ENCODE measurements around the gene TAPBP. TPM values are rescaled to one million over a fixed set of nuclear protein-coding genes. Genes with fewer than 3 reads are reported as not detected.

The TAPBP gene
- polyA plus RNA-seq, 3 donors from 2014 or later = 303 to 707 (median 457) TPM

DNA sequence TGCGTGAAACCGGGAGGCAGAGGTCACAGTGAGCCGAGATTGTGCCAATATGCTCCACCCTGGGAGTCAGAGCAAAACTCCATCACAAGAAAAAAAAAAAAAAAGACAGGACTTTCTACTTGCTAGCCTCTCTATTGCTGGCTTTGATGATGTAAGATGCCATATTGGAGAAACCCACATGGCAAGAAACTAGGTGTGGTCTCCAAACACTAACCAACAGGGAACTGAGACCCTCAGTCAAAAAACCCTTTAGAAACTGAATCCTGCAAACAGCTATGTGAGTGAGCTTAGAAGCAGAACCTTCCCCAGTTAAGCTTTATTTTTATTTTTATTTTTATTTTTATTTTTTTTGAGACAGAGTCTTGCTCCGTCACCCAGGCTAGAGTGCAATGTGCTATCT lies 22.0 kb upstream of the TAPBP start:
- Mint-ChIP-seq H3K4me1 (peaks cover 13 to 14% of the 10 kb centered on the region in 2 donors), H3K27ac (no peak overlapping the region), H3K9me3 (no peaks in the 10 kb centered on the region), H3K36me3 (no peaks in the 10 kb centered on the region), H3K4me3 (no peak overlapping the region), H3K27me3 (ENCODE audit: low read depth in 3 of 3) (peaks cover 0 to 2% (median 2%) of the 10 kb centered on the region in 3 donors)
- no peak for DNase-seq

DNA sequence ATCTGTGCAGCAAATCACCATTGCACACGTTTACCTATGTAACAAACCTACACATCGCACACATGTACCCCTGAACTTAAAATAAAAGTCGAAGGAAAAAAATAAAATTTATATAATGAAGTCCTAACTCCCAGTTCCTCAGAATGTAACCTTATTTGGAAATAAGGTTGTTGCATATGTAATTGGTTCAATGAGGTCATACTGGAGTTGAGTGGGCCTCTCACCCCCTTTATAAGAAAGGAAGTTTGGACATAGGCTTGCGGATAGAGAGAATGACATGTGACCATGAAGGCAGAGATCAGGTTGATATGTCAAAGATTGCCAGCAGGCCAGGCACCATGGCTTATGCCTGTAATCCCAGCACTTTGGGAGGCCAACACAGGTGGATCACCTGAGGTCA lies 19.8 kb upstream of the TAPBP start:
- peaks cover 0 to 2% (median 2%) of the 10 kb centered on the region in 3 donors for H3K27me3 Mint-ChIP-seq (ENCODE audit: low read depth in 3 of 3)
- H3K9me3 Mint-ChIP-seq = no peaks in the 10 kb centered on the region
- no peak overlapping the region for H3K4me3 Mint-ChIP-seq
- DNase-seq = no peak
- peaks cover 5% of the 10 kb centered on the region in 2 donors for H3K4me1 Mint-ChIP-seq
- H3K36me3 Mint-ChIP-seq = no peaks in the 10 kb centered on the region
- H3K27ac Mint-ChIP-seq = no peak overlapping the region

DNA sequence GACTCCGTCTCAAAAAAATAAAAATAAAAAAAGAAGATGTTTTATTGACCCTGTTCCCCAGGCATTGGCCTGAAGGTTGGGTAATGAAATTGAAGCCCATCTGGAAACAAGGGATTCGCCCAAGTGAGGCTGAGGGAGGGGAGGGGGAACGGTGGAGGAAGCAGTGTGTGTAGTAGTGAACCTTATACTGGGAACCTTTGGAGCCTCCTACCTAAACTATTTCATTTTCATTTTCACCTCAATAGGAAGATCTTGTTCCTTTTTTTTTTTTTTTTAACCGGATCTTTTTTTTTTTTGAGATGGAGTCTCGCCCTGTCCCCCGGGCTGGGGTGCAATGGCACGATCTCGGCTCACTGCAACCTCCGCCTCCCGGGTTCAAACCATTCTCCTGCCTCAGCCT lies 16.9 kb upstream of the TAPBP start:
- Mint-ChIP-seq H3K9me3 (no peaks in the 10 kb centered on the region), H3K27me3 (ENCODE audit: low read depth in 3 of 3) (peaks cover 0 to 2% (median 2%) of the 10 kb centered on the region in 3 donors), H3K27ac (no peak overlapping the region), H3K4me1 (peaks cover 5% of the 10 kb centered on the region in 2 donors), H3K4me3 (no peak overlapping the region), H3K36me3 (no peaks in the 10 kb centered on the region)
- DNase-seq = no peak

DNA sequence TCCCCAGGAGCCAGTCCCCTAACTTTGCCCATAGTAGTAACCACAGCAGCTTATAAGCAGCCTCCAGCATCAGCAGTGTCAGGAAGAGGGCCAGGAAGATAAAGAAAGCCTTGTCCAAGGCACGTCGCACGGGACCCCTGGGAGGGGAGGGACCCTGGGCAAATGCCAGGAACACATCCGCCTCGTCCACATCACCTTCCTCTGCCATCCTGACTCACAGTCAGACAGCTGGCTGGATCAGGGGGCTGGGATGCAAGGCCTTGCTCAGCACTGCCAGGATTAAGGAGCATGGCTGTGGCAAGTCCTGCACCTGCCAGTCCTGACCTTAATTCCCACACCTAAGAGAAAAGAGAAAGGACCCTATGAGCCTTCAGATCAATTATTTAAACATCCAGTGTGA lies 15.2 kb upstream of the TAPBP start:
- Mint-ChIP-seq H3K4me3 (no peak overlapping the region), H3K4me1 (peaks cover 6 to 7% of the 10 kb centered on the region in 2 donors), H3K27ac (no peak overlapping the region), H3K27me3 (ENCODE audit: low read depth in 3 of 3) (peaks cover 0 to 2% (median 2%) of the 10 kb centered on the region in 3 donors), H3K9me3 (no peaks in the 10 kb centered on the region), H3K36me3 (no peaks in the 10 kb centered on the region)
- no peak for DNase-seq

DNA sequence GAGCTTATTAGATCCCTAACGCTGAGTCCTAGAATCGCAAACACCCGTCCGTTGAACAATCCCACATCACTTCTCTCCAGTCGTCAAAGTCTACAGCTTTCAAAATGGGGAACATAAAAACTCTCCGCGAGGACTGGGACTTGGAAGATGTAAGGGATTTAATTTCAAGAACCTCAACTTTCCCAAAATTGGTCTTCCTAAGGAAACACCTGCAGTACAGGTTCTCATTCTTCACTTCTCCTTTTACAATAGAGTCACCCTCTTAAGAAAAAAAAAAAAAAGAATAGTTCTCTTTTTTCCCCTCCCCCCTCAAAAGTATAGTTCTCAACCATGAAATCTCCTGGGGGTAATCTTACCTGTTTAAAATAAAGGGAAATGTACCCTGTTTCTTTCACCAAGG lies 10.2 kb upstream of the TAPBP start:
- H3K4me3 Mint-ChIP-seq = peak overlapping the region; percentile 91 to 100 (median 98)
- H3K4me1 Mint-ChIP-seq = peaks cover 49 to 54% of the 10 kb centered on the region in 2 donors
- H3K9me3 Mint-ChIP-seq = no peaks in the 10 kb centered on the region
- H3K27ac Mint-ChIP-seq = peak overlapping the region; percentile 82 to 98 (median 96)
- H3K36me3 Mint-ChIP-seq = peaks cover 0 to 25% (median 14%) of the 10 kb centered on the region in 3 donors
- no peak for DNase-seq
- peaks cover 3 to 13% (median 4%) of the 10 kb centered on the region in 3 donors for H3K27me3 Mint-ChIP-seq (ENCODE audit: low read depth in 3 of 3)

DNA sequence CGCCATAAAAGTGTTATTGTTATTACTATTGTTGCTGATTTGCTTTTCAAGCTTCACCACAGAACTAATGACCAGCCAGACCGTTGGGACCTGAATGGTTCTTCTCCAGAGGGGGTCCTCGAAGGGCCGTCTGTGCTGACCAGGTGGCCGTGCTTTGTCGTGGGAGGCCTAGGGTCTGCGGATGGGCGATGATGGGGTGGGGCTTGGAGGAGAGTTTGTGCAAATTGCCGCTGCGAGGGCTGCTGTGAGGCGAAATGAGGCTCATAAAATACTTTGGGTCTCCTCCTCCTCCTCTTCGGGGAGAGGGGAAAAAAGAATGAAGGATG lies 9.7 kb upstream of the TAPBP start:
- Mint-ChIP-seq H3K36me3 (peaks cover 2 to 28% (median 17%) of the 10 kb centered on the region in 3 donors), H3K4me3 (peak overlapping the region; percentile 91 to 100 (median 98)), H3K4me1 (peaks cover 55 to 60% of the 10 kb centered on the region in 2 donors), H3K27ac (peak overlapping the region; percentile 82 to 98 (median 96)), H3K9me3 (no peaks in the 10 kb centered on the region), H3K27me3 (ENCODE audit: low read depth in 3 of 3) (peaks cover 3 to 15% (median 4%) of the 10 kb centered on the region in 3 donors)
- DNase-seq = no peak

DNA sequence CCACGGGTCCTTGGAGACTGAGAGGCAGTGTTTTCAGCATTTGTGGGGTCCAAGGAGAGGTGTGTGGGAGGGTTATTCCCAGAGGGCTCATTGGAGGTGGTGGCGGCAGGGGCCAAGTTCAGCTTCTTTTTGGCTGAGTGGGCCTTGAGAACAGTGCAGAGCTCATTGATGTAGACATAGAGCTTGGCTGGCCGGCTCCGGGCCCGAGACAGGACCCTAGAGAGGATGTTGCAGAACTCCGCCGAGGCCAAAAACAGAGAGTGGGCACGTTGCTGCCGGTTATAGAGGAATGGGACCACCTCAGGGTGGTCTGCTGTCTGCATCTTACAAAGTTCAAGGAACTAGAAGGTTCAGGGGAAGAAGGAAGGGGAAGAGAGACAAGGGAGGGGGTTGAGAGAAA lies 7.3 kb upstream of the TAPBP start:
- peak overlapping the region; percentile 64 to 98 (median 97) for H3K4me3 Mint-ChIP-seq
- peaks cover 73 to 83% of the 10 kb centered on the region in 2 donors for H3K4me1 Mint-ChIP-seq
- peaks cover 7 to 22% (median 8%) of the 10 kb centered on the region in 3 donors for H3K27me3 Mint-ChIP-seq (ENCODE audit: low read depth in 3 of 3)
- H3K9me3 Mint-ChIP-seq = no peaks in the 10 kb centered on the region
- peak overlapping the region; percentile 72 to 96 (median 84) for H3K27ac Mint-ChIP-seq
- H3K36me3 Mint-ChIP-seq = peaks cover 4 to 33% (median 18%) of the 10 kb centered on the region in 3 donors
- no peak for DNase-seq

DNA sequence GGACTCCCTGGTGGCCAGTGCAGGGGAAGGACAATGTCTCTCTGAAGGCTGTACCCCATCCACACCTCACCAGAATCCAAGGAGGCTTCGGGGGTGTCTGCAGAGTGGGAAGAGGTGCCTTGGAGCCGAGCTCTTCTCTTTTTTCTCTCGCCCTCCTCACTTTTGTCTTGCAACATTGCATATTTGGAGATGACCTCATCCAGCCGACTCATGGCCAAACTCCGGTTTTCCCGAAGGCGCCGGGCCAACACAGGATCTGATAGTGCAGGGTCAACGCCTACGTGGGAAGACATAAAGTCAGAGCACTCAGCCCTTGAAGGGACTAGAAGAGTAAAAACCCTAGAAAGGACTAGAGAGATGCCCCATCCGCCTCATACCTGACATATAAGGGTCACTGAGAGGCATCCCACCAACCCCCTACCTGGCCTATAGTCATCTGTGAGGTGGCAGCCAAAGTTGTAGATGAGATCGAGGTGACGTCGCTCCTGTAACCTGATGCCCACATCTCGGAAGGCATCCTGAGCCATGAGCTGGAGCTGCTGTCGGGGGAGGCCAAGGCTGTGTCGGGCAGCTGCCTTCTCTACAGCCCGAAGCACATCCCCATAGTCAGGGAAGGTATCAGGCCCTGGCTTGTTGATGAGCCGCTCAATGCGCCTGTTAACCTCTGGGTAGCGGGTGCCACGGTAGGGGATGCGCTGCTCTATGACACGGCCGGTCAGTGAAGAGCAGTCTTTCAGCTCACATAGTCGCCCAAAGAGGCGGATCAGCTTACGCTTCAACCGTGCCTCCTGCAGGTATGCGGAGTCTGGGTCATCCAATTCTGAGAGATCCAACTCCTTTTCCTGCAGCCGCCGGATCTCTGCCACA lies 6.7 kb upstream of the TAPBP start:
- Mint-ChIP-seq H3K4me3 (peak overlapping the region; percentile 64 to 98 (median 97)), H3K4me1 (peaks cover 79 to 85% of the 10 kb centered on the region in 2 donors), H3K36me3 (peaks cover 4 to 33% (median 18%) of the 10 kb centered on the region in 3 donors), H3K27ac (peak overlapping the region; percentile 75 to 99 (median 89)), H3K27me3 (ENCODE audit: low read depth in 3 of 3) (peaks cover 7 to 22% (median 10%) of the 10 kb centered on the region in 3 donors), H3K9me3 (no peaks in the 10 kb centered on the region)
- no peak for DNase-seq

DNA sequence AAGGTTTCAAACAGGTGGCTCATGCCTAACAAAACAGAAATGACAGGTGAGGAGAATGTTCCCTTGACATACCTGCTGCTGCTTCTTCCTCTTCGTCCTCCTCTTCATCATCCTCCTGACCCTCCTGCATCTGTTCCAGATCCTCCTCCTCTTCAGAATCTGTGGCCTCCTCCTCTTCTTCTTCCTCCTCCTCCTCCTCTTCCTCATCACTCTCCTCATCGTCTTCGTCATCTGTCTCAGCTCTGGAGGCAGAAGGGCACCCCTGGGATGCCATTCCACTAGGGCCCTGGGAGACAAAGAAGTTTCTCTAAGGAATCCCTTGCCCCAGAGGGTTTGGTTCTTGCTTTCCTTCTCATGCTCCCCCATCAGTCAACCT lies 6.0 kb upstream of the TAPBP start:
- H3K4me3 Mint-ChIP-seq = peak overlapping the region in 4 of 5 donors; percentile 53 to 98 (median 84)

DNA sequence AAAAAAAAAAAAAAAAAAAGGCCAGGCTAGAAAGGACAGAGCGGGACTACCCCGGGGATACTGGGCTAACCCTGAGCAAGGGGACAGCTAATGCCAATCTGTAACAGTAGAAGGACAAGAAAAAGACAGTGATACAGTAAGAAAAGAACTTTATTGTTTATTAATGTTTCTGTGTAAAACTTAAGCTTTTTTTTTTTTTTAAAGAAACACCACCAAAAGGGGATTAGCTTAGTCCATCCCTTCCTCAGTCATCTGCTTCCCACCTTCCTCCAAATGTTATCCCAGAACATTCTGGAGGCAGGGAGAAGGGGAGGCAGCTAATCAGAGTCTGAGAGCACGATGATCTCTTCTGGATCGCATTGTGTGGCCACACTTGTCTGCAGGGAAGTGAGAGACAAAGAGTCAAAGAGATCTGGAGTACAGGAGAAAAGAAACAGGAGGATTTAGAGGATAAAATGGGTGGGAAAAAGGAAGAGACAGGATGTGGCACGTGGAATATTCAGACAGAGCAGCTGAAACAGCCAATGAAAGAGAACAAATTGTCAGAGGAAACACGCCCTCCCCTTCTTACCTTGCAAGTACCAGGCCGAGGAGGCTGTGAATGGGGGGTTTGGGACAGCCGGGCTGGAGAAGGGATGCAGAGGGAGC lies 4.7 kb upstream of the TAPBP start:
- peak overlapping the region; percentile 97 to 100 (median 99) for H3K4me3 Mint-ChIP-seq
- peaks cover 87 to 92% of the 10 kb centered on the region in 2 donors for H3K4me1 Mint-ChIP-seq
- H3K9me3 Mint-ChIP-seq = no peaks in the 10 kb centered on the region
- DNase-seq = no peak
- peak overlapping the region; percentile 92 to 99 (median 98) for H3K27ac Mint-ChIP-seq
- peaks cover 4 to 33% (median 18%) of the 10 kb centered on the region in 3 donors for H3K36me3 Mint-ChIP-seq
- peaks cover 13 to 31% (median 16%) of the 10 kb centered on the region in 3 donors for H3K27me3 Mint-ChIP-seq (ENCODE audit: low read depth in 3 of 3)

More for the DNA sequence above, 6.0 kb upstream of the TAPBP start:
- Mint-ChIP-seq H3K4me1 (peaks cover 86 to 92% of the 10 kb centered on the region in 2 donors), H3K27ac (peak overlapping the region; percentile 36 to 99 (median 73)), H3K27me3 (ENCODE audit: low read depth in 3 of 3) (peaks cover 7 to 22% (median 12%) of the 10 kb centered on the region in 3 donors), H3K9me3 (no peaks in the 10 kb centered on the region), H3K36me3 (peaks cover 4 to 33% (median 18%) of the 10 kb centered on the region in 3 donors)
- no peak for DNase-seq

DNA sequence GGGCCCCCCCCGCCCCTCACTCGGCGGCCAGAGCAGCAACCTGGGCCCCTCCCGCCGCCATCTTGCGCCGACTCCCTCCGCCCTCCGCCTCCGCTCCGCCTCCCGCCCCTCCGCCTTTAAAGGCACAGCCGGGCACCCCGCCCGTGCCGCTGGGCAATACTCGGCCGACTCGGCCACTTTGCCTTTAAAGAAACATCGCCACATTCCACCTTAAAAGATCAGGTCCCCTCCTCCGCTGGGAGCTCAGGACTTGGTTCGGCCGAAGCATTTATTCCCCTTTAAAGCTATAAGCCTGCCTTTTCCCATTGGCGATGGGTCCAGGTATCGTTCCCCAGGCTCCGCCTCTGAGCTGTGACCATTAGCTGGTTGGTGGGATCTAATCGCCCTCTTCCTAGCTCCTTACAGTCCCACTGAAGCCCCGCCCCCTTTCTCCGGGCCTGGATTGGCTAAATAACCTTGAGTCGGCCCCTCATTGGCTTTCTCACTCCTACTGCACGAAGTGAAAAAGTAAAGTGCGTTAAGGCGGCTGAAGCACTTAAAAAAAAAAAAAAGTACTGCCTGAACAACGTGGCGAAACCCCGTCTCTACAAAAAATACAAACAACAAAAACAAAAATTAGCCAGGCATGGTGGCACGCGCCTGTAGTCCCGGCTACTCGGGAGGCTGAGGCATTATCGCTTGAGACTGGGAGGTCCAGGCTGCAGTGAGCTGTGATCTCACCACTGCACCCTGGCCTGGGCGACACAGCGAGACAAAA lies 4.0 kb upstream of the TAPBP start, which contains the start of gene ZBTB22:
Gene ZBTB22, minus strand, starts transcription at position 76 of the 757 bp plus-strand sequence. CDS start 828 bp downstream, outside the sequence.
- Mint-ChIP-seq H3K4me1 (peaks cover 87 to 88% of the 10 kb centered on the region in 2 donors), H3K4me3 (peak within 1 kb of the TSS; percentile 97 to 100 (median 99)), H3K36me3 (peaks cover 4 to 33% (median 18%) of the 10 kb centered on the region in 3 donors), H3K9me3 (no peaks in the 10 kb centered on the region), H3K27me3 (ENCODE audit: low read depth in 3 of 3) (peaks cover 15 to 29% (median 16%) of the 10 kb centered on the region in 3 donors), H3K27ac (peak within 1 kb of the TSS; percentile 92 to 99 (median 98))
- peak; percentile 96 to 97 (median 96) for DNase-seq

DNA sequence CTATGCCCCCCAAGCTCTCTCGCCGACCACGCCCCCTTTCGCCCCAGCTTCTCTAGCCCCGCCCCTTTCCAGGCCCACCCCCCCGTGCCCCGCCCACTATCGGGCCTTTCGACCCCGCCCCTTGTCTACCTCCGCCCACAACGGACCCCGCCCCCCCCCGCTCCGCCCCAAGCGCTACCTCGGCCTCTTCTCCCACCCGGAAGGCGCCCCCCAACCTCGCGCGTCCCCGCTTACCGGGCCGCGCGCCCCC lies 3.5 kb upstream of the TAPBP start:
- Mint-ChIP-seq H3K4me3 (peak overlapping the region; percentile 69 to 99 (median 80)), H3K9me3 (no peaks in the 10 kb centered on the region), H3K27ac (peak overlapping the region; percentile 72 to 99 (median 86)), H3K36me3 (peaks cover 4 to 33% (median 18%) of the 10 kb centered on the region in 3 donors), H3K27me3 (ENCODE audit: low read depth in 3 of 3) (peaks cover 14 to 29% (median 17%) of the 10 kb centered on the region in 3 donors), H3K4me1 (peaks cover 89 to 90% of the 10 kb centered on the region in 2 donors)
- DNase-seq = no peak

DNA sequence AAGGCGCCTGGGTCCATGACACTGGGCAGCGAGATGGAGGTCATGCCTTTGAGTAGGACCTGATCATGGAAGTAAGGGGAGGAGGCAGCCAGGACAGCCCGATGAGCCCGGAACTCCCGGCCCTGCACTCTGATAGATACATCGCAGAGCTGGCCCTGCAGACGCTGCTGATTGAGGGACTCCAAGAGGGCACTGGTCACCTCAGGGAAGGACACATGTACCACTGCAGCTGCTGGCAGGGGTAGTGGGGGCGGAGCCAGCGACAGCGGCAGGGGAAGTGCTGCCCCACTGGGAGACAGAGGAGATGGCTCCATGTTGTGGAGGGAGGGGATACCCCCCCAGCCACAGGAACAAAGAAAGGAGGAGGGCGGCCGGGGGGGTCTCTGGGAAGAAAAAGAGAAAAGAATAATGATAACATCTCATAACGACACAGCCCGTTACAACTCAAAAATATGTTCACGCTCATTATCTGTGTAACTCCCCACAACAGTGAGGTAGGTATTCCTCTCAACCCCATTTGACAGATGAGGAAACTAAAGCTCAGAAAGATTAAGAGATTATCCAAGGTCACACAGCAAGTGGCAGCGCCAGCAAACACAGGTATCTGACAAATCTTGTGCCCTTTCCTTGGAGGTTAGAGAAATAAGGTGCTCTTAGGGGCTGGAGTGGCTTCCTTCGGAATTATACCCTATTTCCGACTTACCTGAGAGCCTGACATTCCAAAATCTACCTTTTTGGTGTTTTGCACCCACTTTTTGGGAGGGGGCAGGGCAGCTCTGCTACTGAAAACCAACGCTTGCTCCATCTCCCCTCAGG lies 2.9 kb upstream of the TAPBP start:
- Mint-ChIP-seq H3K27me3 (ENCODE audit: low read depth in 3 of 3) (peaks cover 14 to 29% (median 17%) of the 10 kb centered on the region in 3 donors), H3K27ac (peak overlapping the region; percentile 72 to 99 (median 86)), H3K4me3 (peak overlapping the region; percentile 69 to 99 (median 80)), H3K36me3 (peaks cover 4 to 30% (median 18%) of the 10 kb centered on the region in 3 donors), H3K9me3 (no peaks in the 10 kb centered on the region), H3K4me1 (peaks cover 89 to 91% of the 10 kb centered on the region in 2 donors)
- no peak for DNase-seq

All from immature natural killer cell (primary cell).